HG02798 (cell line): Measurements from ENCODE around the gene ZCCHC14.
"Not testable (repeated sequence)": the region's sequence is repeated elsewhere in the genome, so short reads cannot be mapped to it uniquely, and the experiment has no call there.

Experiments used
- ATAC-seq: cut with Tn5 transposase; IDR thresholded peaks from one replicate; pipeline ENCODE4 v1.9.1; 2021; ENCODE audit warnings: mild to moderate bottlenecking; ENCODE audit not compliant: unreplicated experiment, poor library complexity

ZCCHC14 gene

DNA sequence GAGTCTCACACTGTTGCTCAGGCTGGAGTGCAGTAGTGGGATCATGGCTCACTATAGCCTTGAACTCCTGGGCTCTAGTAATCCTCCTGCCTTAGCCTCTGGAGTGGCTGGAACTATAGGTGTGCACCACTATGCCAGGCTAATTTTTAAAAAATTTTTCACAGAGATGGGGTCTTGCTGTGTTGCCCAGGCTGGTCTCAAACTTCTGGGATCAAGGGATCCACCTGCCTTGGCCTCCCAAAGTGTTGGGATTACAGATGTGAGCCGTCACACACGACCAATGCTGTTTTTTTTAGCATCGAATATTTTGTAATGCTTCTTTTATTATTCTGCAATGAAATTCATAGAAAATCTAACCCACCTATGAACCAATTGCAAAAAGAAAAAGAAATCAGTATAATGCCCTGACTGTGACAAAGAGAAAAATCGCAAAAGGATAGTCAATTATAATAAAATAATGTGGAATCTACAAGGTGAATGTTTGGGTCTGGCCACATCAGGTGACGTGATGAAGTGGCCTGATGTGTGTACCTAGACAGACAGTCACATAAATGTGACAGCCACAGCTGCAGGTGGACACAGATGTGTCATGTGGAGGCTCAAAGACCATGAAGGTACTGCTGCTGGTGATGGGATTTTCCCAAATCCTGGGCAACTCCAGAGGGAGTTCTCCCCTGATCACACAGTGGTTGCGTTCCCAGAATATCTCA lies 33.6 kb upstream of the ZCCHC14 start:
- no peak for ATAC-seq

GRCh38 chr16:87525352-87525751 lies 32.5 kb upstream of the ZCCHC14 start:
- no peak for ATAC-seq

DNA sequence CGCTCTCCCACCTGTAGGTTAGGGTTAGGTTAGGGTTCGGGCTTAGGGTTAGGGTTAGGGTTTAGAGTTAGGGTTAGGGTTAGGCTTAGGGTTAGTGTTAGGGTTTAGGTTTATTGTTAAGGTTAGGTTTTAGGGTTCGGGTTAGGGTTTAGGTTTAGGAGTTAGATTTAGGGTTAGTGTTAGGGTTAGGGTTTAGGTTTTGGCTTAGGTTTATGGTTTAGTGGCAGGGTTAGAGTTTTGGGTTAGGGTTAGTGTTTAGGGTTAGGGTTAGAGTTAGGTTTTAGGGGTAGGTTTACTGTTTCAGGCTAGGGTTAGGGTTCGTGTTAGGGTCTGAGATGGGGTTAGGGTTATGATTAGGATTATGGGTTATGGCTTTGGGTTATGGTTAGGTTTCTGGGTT lies 31.6 kb upstream of the ZCCHC14 start:
- ATAC-seq, result no peak

GRCh38 chr16:87523605-87524004 lies 30.8 kb upstream of the ZCCHC14 start:
- not testable (repeated sequence) for ATAC-seq

DNA sequence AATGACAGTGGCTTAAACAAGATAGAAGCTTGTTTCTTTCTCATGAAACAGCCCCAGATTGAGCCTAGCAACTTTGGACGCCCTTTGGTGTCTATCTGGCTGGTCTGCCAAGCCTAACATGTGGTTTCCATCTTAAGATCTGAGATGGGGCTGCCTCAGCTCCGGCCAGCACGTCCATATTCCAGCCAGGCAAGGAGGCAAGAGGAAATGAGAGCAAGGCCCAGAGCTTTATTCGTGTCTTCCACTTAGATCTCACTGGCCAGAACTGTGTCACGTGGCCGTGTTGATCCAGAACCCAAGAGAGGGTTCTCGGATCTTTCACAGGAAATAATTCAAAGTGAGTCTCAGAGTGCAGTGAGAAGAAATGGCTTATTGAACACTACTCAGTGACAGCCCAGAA lies 28.9 kb upstream of the ZCCHC14 start:
- ATAC-seq, result not testable (repeated sequence)

DNA sequence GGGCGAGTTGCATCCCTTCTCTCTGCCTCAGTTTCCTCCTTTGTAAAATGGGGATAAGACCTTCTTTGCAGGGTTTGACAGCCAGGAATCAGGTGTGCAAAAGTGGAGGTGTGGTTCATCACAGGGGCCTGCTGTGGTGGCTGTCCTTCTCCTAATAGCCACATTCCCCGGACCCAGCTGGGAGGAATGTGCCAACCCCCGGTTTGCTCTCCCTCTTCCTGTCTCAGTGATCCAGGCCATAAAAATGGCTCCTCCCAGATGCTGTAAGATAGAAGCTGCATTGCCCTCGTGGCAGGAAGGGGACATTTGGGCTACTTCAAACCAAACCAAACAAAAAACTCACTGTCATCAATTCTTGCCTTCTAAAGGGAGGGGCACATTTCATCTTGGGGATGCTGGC lies 26.3 kb upstream of the ZCCHC14 start:
- not testable (repeated sequence) for ATAC-seq

DNA sequence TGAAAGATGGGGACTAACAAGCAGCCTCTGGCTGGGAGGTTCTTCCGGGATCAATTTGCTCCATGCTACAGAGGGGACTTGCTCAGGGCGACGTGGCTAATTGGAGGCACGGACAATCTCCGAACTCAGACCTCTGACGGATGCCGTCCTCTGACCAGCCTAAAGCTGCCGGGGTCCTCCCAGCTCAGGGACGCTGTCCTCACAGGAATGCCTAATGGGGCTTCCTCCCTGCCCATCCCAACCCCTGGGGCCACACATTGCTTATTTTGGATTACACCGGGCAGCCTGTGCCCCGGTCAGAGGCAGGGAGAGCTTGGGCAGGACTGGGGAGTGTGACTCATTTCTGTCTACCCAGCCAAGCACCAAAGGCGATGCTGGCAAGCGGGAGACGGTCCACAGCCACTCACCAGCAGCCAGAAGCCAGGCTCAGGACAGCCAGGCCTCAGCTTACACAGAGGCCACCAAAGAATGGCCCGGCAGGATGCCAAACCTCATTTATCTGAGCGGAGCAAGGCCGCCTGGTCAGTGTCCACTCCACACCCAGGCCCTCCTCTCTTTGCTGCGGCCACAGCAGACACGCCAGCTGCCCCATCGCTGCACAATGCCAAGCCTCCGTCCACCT lies 25.7 kb upstream of the ZCCHC14 start:
- ATAC-seq, result not testable (repeated sequence)

GRCh38 chr16:87517610-87518429 lies 25.0 kb upstream of the ZCCHC14 start:
- ATAC-seq, result not testable (repeated sequence)

DNA sequence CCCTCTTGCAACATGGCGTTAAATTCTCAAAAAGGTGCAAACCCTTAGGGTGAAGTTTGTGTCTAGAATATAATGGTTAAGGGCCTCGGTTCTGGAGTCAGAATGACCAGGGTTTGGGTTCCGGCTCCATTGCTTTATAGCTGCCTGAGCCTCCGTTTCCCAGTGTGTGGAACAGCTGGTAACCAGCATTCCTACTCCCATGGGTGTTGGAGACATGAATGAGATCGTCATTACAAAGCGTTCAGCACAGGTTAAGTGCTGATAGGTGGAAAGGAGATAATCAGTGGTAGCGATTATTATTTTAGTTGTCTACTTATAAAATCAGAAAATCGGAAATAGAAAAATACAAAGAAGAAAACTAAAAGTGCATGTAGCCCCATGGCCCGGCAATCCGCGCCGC lies 23.5 kb upstream of the ZCCHC14 start:
- no peak for ATAC-seq

DNA sequence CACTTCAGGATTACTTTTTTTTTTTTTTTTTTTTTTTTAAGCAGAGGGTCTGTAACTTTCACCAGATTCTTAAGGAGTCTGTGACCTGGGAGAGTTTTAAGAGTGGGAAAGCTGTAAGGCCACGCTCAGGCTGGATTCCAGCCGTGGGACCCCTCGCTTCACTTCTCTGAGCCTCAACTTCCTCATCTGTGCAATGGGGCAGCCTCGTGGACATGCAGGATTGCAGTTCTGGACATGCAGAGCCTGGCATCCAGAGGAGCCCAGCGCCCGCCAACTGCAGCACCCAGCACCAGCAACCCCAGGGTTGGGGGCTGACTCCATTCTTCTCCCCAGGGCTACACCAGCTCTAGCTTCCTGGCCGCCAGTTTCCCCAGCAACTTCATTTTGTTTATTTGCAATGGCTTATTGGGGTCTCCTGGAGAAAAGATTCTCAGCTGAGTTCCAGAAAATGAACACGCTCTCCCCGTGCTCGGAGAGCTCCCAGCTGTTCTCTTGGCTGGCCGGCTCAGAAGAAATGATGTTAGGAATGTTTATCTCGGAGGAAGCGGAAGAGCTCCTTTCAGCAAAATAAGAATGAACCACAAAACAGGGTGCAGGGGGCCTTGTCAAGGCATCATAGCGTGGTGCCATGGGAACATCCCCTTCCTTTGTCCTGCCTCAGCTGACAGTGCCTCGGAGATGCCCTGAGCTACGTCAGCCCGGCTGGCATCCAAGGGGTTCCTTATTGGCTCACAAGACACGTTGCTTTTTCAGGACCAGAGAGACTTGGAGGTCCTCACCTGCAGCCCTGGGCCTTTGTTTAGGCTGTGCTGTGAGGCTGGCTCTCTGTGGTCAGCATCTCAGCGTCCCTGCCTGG lies 22.9 kb upstream of the ZCCHC14 start:
- no peak for ATAC-seq

DNA sequence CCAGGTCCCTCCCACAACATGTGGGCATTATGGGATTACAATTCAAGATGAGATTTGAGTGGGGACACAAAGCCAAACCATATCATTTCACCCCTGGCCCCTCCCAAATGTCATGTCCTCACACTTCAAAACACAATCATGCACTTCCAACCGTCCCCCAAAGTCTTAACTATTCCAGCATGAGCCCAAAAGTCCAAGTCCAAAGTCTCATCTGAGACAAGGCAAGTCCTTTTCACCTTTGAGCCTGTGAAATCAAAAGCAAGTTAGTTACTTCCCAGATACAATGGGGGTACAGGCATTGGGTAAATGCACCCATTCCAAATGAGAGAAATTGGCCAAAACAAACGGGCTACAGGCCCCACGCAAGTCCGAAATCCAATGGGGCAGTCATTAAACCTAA lies 17.0 kb upstream of the ZCCHC14 start:
- ATAC-seq, result not testable (repeated sequence)

DNA sequence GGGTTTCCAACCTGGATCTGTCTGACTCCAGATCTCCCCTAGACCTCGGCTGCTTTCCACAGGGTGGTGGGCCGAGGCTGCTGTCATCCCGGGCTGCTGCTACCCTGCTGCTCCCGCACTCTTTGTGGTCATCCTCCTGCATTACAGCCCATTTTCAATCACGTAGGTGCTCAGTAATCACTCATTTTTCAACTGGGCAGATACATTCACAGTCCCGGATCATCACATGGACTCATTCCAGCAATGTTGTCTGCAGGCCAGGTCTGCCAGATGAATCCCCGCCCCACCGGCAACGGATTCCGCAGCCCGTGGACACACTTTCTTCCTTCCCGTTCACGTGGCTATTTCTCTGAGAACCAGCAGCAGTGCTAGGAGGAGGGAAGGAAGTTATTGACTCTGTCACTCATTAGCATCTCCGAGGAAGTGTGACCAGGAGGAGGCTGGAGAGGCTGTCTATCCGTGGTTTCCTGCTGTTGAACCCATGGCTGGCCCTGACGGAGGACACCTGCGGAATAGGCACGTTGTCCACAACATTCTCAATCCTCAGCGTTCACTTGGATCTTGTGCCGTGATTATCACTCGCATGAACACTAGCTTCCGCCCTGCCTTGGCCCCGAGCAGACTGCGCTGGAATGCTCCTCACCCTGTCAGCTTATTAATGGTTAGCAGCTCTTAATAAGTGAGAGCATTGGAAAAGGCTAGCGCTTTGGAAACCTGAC lies 14.7 kb upstream of the ZCCHC14 start:
- ATAC-seq, result no peak

DNA sequence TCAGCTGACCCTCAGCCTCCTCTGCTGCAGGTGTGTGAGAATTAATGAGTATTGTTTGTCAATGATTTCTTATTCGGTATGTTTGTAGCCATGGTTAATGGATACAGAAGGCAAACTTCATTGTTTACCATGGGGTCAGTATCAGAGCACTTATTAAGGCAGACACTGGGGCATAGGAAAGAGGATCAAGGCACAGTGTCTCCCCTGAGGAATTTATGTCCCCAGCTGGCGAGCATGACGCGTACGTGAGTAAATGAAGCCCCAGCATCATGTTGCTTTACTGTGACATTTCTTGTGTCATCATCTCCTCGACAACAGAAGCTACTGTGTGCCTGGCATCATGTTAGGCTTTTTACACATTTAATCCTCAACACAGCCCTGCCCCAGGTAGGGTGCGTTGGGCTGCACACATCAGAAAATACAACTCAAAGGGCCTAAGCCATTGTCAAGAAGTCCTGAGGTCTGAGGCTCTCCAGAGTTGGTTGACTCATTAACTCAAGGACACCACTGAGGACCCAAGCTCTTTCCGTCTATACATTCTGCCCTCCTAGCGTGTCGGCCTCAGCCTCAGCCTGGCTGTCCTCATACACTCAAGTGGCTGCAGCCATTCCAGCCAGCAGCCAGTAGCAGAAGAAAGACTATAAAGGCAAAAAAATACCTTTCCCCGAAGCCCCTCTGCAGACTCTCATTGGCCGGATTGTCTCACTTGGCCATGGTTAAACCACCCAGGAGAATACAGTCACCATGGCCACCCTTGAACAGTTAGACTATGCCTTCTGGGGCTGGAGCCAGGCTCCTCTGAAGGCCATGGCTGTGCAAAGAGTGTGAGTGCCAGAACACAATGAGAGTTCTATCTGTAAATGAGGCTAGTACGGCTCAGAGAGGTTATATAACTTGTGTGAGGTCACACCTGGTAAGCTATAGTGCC lies 13.9 kb upstream of the ZCCHC14 start:
- ATAC-seq, result no peak

DNA sequence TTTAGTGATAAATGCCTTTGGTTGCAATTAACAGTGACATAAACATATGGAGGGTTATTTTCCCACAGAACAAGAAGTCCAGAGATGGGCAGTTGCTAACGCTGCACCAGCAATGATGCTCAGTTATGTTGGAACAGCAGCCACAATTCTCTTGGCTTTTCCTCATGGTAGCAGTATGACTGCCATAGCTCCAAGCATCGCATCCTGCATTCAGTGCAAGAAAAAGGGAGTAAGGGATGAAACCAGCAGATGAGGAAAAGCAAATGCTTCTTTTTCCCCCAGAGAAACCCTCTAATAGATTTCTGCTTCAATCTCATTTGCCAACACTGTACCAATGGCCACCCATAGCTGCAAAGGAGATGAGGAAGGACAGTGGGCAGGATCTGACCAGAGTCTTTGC lies 13.0 kb upstream of the ZCCHC14 start:
- ATAC-seq, result no peak

GRCh38 chr16:87503232-87503937 lies 10.6 kb upstream of the ZCCHC14 start:
- not testable (repeated sequence) for ATAC-seq

DNA sequence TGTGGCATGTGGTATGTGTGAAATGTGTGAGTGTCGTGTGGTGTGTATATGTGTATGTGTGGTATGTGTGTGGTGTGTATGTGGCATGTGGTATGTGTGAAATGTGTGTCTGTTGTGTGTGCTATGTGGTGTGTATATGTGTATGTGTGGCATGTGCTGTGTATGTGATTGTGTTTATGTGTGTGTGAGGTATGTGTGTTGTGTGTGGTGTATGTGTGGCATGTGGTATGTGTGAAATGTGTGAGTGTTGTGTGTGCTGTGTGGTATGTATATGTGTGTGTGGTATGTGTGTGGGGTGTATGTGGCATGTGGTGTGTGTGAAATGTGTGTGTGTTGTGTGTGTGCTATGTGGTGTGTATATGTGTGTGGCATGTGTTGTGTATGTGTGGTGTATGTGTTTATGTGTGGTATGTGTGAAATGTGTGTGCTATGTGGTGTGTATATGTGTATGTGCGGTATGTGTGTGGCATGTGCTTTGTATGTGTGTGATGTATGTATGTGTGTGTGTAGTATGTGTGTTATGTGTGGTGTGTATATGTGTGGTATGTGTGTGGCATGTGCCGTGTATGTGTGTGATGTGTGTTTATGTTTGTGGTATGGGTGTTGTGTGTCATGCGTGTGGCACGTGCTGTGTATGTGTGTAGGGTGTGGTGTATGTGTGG lies 9.6 kb upstream of the ZCCHC14 start:
- no peak for ATAC-seq

DNA sequence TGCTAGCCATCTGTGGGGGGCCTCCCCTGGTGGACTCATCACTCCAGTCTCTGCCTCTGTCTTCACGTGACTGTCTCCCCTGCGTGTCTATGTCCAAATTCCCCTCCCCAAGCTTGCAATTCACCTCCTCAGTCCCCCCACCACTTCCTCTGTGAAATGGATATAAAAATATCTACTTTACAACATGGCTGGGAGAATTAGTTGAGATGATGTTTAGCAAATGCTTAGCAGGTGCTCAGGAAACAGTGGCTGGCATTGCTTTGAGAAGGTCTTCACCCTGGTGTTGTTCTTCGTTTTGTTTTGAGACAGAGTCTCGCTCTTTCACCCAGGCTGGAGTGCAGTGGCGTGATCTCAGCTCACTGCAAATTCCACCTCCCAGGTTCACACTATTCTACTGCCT lies 8.3 kb upstream of the ZCCHC14 start:
- no peak for ATAC-seq

- ATAC-seq, result no peak
These were observed 6.3 kb upstream of the ZCCHC14 start for GRCh38 chr16:87499189-87499486.
